Measurements from ENCODE around the gene R3HDML. TPM values are rescaled to one million over a fixed set of nuclear protein-coding genes. Genes with fewer than 3 reads are reported as not detected.

Gene R3HDML
- total RNA-seq, 1 donor from 2014 or later = not detected

GRCh38 chr20:44390280-44390679, 53.4 kb downstream of the R3HDML start:
- no peak for TF ChIP-seq CTCF (IDR thresholded peaks at IDR 0.05)
- Histone ChIP-seq H3K9me3 (no peaks in the 10 kb centered on the region), H3K27me3 (peaks cover 9% of the 10 kb centered on the region), H3K27ac (no peak overlapping the region), H3K4me3 (no peak overlapping the region), H3K4me1 (peaks cover 4% of the 10 kb centered on the region), H3K36me3 (no peaks in the 10 kb centered on the region)
- intact Hi-C loops (cut with DNase I) = loop anchor here (10.0 kb wide), 1 partner anchor 75 kb away; no protein-coding TSS in a partner anchor
- ATAC-seq = no peak
- no peak for DNase-seq

GRCh38 chr20:44392088-44392775, 55.4 kb downstream of the R3HDML start:
- no peak overlapping the region for H3K4me3 ChIP-seq
- H3K4me1 ChIP-seq = peaks cover 4% of the 10 kb centered on the region
- H3K27me3 ChIP-seq = peaks cover 9% of the 10 kb centered on the region
- ATAC-seq (no peak), DNase-seq (no peak)
- no peaks in the 10 kb centered on the region for H3K9me3 ChIP-seq
- TF ChIP-seq CTCF (IDR thresholded peaks at IDR 0.05) = no peak
- no peaks in the 10 kb centered on the region for H3K36me3 ChIP-seq
- no peak overlapping the region for H3K27ac ChIP-seq
- intact Hi-C loops (cut with DNase I) = loop anchor here (10.0 kb wide), 1 partner anchor 73 kb away; no protein-coding TSS in a partner anchor

GRCh38 chr20:44392776-44393607, 56.1 kb downstream of the R3HDML start:
- Histone ChIP-seq H3K4me3 (no peak overlapping the region), H3K4me1 (peaks cover 4% of the 10 kb centered on the region), H3K36me3 (no peaks in the 10 kb centered on the region), H3K27me3 (peaks cover 7% of the 10 kb centered on the region), H3K27ac (no peak overlapping the region), H3K9me3 (no peaks in the 10 kb centered on the region)
- intact Hi-C loops (cut with DNase I) = loop anchor here (10.0 kb wide), 1 partner anchor 72 kb away; no protein-coding TSS in a partner anchor
- ATAC-seq (no peak), DNase-seq (no peak)
- no peak for TF ChIP-seq CTCF (IDR thresholded peaks at IDR 0.05)

- intact Hi-C loops (cut with DNase I) = loop anchor here (10.0 kb wide), 1 partner anchor 71 kb away; no protein-coding TSS in a partner anchor
- Histone ChIP-seq H3K27me3 (peaks cover 2% of the 10 kb centered on the region), H3K27ac (no peak overlapping the region), H3K9me3 (no peaks in the 10 kb centered on the region), H3K36me3 (no peaks in the 10 kb centered on the region), H3K4me1 (peaks cover 4% of the 10 kb centered on the region), H3K4me3 (no peak overlapping the region)
- ATAC-seq = no peak
- DNase-seq = no peak
- no peak for TF ChIP-seq CTCF (IDR thresholded peaks at IDR 0.05)
These were observed 57.0 kb downstream of the R3HDML start for GRCh38 chr20:44393608-44394451.

- no peak for TF ChIP-seq CTCF (IDR thresholded peaks at IDR 0.05)
- ATAC-seq = no peak
- H3K4me3 ChIP-seq = no peak overlapping the region
These were observed 57.5 kb downstream of the R3HDML start for GRCh38 chr20:44394452-44394701.

More at GRCh38 chr20:44394452-44394701, 57.5 kb downstream of the R3HDML start:
- H3K9me3 ChIP-seq = no peaks in the 10 kb centered on the region
- no peaks in the 10 kb centered on the region for H3K36me3 ChIP-seq
- intact Hi-C loops (cut with DNase I) = loop anchor here (10.0 kb wide), 1 partner anchor 70 kb away; no protein-coding TSS in a partner anchor
- no peaks in the 10 kb centered on the region for H3K27me3 ChIP-seq
- H3K4me1 ChIP-seq = peaks cover 4% of the 10 kb centered on the region
- no peak for DNase-seq
- no peak overlapping the region for H3K27ac ChIP-seq

Measured in upper lobe of right lung (tissue), 1 donor.